Smooth muscle cell of the brain vasculature (primary cell): ENCODE results near the gene ZNF654.
A peak's percentile ranks its signal among the peaks of the same experiment; 100 is the strongest.
"Not testable (repeated sequence)": the region's sequence is repeated elsewhere in the genome, so short reads cannot be mapped to it uniquely, and the experiment has no call there.

Experiments used
- DNase-seq: peaks from one replicate; pipeline ENCODE4 v3.0.0-alpha.2; 2012; ENCODE audit warnings: low read depth, low spot score

The ZNF654 gene

DNA sequence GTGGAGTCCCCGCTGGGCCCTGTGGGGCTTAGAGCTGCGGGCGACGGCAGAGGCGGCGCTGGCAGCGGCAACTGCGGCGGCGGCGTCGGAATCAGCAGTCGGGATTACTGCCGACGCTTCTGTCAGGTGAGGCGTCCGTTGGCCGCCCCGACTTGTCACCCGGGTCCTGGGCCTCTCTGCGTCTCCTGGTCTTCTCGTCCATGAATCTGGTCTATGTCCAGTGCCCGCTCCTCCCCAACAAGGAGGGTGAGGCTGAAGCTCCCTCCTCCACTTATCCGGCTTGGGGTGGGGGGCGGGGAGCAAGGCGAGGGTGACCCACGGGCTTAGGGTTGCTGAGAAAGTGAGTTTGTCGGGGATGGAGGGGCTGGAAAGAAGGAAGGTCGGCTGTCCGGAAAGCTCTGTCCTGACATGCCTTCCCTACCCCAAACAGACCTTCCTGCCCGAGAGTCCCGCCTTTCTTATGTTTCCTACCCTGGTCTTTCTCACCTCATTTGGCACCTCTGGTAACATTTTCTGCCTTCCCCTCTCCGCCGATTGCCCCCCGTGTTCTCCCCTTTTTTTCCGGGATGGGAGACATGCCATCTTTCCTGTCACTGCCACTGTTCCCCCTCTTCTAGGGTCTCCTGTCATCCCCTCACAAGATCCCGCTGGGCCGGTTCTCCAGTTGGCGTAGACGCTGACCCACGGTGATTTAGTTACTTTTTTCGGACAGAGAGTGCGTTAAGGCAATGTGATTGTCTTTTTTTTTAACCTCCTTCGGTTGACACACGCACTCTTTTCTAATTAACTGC, 520 bp downstream of the ZNF654 start:
- DNase-seq: no peak

DNA sequence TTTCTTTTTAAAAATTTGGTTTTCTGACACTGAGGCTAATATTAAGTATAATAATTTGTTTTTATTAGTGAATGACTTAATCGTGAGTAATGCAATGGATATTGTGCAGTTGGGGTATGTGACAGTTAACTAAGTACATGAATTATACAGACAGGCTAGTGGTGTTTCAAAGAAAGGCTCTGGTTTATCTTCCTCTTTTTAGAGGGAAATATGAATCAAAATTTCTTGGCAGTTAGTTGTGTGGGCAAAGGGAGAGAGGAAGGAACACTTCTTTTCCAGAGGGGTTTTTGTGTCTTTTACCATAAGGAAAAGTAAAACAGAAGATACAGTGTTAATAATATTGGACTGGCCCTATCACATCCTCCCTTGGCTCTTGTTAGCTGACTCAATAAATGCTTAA, 2.7 kb downstream of the ZNF654 start:
- no peak for DNase-seq

DNA sequence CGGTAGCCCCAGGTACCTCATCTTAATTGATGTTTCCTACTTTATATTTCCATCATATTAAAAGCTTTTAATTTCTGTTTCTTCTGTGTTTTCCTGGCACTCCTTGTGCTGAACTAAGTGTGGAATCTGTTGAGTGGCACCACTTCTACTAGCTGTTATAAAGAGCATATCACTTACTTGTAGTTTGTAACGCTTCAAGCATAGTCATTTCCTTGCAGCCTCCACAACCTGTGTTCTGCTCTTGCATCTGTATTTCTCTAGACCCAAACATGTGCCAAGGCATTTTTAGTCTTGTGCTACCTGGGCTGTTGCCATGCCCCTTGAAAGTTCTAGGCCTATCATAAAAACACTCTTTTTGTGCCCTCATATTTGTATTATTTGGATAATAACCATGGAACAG, 16.0 kb downstream of the ZNF654 start:
- DNase-seq: no peak

DNA sequence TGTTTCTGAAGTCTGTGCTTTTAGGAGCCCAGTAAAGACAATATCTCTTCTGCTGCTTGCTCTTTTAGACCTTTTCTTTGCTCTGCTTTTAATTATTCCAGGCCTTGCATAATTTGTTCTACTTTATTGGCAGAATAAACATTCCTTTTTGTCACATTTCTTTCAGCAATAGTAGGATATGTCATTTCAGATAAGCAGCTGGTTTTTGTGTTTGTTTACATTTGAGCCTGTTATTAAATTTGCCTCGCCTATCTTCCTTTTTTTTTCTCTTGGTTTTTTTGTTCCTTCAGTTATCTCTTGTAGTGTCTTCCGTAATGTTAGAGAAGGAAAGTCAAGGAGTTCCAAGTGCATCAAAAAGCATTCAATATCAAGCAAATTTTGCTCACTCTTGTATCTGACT, 16.4 kb downstream of the ZNF654 start:
- DNase-seq: no peak

DNA sequence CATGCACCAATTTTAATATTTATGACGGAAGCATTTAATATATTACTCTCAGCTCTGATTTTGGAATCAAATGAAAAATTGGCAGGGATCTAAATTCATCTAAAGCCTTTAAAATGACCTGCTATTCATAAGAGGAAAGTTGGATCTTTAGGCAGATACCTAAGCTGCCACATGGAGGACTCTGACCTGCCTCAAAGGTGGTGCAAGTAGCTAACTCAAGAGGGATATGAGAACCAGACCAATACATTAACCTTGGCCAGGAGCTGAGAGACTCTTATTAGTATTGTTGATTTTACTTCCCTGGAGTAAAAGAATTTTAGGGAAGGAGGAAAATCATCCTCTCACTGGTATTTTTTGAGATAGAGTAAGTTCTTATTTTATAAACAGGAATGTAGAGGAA, 17.7 kb downstream of the ZNF654 start:
- DNase-seq: no peak

DNA sequence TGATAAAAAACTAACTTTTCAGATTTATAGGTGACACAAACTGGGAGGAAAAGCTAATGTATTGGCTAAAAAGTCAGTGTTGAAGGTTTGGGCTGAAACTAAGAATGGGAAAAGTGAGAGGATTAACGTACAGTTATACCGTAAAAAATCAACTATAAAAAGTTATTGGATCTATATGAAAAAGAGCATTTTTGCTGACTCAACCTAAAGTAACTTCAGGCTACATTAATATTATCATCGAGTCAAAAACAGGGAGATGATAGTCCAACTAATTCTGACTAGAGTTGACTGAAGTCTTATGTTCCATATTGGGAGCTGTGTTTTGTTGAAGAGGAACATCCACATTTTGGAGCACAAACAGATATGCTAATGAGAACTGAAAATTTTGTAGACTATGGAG, 19.9 kb downstream of the ZNF654 start:
- DNase-seq: no peak

DNA sequence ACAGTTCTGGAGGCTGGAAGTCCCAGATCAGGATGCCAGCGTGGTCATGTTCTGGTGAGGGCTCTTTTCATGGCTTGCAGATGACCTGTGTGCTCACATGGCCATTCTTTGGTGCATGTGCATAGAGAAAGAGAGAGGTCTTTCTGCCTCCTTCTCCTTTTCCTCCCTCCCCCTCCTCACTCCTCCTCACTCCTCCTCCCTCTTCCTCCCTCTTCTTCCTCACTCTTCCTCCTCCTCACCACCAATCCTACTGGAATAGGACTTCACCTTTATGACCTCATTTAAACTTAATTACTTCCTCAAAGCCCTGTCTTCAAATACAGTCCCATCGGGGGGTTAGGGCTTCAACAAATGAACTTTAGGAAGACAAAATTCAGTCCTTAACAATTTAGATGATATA, 23.8 kb downstream of the ZNF654 start:
- no peak for DNase-seq

DNA sequence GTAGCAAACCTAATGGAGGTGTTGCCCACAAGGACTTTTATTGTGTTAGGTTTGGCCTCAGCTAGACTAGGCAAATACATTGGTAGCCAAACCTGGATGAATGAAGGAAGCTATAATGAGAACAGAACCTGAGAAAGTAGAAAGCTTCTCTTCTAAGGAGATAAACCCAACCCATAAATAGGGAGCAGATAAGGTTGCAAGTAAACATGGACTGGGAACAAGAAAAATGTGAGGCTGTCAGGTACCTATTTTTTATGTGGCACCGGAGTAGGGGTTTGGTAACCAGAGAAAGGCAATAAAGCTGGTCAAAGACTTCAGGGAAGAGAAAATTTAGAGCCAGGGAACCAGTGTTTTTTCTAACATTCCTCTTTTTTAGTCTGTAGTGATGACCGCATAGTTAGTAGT, 25.0 kb downstream of the ZNF654 start:
- no peak for DNase-seq

DNA sequence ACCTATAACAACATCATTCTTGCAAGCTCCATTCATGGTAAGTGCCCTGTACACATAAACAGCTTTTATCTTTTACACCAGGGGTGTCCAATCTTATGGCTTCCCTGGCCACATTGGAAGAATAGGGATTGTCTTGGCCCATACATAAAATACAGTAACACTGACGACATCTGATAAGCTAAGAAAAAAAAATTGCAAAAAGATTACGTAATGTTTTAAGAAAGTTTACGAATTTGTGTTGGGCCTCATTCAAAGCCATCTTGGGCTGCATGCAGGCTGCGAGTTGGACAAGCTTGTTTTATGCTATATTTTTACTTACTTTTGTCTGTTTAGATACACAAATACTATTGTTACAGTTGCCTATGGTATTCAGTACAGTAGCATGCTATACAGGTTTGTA, 31.6 kb downstream of the ZNF654 start:
- DNase-seq: no peak

DNA sequence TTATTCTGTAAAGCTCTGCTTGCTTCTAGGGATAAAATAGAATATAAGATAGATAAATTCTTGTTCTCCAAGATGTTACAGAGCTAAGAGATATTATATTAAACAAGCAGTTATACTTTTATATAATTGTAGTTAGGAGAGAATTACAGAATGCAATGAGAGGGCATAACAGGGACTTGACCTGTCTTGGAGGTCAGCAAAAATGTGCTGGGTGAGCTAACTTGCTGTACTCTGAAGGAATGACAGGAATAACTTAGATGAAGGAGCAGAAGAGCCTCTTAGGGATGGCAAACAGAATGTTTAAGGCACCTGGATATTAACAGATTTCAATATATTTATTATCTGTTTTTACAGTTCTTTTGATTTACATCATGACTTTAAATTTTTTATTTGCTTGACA, 33.2 kb downstream of the ZNF654 start:
- DNase-seq: no peak

DNA sequence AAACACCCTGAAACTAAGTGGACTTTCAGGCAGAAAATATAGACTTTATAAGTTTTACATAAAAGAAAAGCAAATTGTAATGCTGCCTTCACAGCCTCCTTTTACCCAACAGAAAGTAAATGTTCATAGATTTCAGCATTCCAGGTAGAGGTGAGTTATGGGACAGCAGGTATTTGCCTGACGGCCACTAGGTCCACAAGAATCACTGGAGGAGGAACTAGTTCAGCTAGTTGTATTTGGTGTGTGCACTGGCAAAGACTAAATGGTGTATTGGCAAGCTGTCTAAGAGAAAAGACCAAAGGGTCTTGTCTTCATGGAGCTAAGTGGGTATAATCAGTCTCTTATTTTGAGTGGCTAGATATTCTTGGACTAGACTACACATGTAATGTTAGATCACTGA, 34.2 kb downstream of the ZNF654 start:
- no peak for DNase-seq

DNA sequence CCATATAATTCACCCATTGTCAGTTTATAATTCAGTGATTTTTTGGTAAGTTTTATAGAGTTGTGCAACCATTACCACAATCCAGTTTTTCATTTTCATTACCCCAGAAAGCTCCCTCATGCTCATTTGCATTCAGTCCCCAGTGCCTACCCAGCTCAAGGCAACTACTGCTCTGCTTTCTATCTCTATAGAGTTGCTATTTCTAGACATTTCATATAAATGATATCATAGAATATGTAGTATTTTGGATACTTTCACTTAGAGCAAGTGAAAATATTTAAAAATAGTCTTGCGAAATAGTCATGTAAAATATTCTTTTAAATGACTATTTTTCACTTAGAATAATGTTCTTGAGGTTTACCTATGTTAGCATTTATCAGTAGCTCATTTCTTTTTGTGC, 42.1 kb downstream of the ZNF654 start:
- DNase-seq: no peak

DNA sequence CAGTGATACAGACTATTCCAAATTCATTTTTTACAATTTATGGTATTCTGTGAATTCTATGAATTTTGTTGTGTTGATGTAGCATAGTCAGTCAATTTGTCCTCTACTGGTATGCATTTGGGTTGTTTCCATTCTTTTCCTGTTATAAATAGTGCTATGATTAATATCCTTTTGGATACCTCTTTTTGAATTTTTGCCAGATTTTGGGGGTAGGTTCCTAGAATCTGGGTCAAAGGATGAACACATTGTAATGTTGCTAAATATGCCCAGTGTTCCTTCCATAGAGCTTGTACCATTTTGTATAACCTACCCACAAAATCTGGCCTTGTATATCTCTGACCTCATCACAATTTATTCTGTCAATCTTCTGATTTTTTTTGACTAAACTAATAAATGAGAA, 46.3 kb downstream of the ZNF654 start:
- no peak for DNase-seq

DNA sequence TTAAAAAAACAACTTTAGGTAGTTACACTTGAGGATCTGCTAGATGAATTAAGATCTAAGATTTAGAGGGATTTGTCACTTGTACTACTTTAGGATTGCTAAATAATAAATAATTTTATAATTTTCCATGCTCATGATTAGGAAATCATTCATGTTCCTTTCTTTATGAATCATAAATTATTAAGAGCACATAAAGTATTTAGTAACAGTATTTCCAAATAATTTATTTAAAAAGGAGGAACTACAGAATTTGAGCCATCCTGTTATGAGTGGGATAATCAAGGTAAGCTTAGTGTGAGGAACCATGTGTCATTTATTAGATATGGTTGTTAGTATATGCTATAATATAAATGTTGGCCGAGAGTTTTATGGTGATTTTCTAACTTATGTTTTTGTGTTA, 53.2 kb downstream of the ZNF654 start:
- DNase-seq: no peak

DNA sequence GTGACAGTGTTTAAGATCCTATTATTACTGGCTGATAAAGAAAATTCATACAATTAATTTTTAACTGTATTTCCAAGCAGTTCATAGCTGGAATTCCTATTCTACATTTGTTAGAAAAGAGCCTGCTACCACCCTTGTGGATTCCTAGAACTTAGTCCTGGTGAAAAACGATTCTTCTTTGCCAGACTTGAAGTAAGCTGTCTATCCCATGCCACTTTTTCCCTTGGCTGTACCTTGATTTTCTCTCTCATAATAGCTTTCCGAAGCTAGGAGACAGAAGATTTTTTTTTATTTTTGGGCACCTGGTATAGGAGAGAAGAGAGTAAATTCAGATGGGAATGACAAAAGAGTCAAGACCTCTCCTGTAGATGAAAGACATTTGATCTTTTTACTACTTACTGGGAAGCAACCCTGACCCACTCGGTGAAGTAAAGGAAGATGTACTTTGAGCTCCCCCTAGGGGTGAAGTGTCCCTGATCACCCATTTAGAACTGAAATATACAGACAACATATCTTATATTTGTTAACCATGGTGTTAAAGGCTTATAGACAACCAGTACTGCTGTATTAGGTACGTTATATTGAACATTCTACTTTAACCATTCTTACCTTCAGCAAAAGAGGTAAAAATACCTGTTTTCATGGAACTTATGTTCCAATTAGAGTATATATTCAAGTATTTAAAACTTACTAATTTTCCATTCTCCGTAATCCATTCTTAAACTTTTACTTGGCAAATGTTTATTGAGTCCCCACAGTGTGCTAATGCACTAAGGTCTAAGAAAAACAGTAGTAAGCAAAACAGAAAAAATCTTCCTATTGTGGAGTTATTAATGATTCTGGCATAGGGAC, 54.5 kb downstream of the ZNF654 start:
- peak; percentile 49 for DNase-seq

DNA sequence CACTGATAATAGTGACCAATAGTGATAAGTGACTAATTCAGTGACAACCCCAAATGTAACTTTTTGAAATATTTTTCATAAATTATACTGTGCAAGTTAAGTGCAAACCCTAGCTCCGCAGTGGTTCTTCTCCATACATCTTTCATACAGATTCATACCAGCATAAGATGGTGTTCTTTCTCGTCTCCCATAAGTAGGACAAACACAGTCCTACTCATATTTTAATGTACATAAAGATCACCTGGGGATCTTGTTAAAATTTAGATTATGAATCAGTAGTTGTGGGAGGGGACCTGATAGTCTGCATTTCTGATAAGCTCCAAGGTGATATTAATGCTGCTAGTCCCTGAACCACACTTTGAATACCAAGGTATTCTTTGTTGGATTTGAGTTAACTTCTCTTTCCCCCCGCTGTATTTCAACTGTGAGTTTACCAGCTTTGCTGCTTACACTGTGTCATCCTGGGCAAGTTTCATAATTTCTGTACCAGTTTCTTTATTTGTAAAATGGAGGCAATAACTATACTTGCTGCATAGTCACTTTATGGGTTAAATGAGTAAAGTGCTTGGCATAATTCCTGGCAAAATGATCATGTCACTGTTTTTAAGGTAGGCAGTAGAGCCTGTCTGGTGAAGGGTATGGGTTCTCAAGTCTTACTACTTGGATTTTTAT, 56.0 kb downstream of the ZNF654 start:
- no peak for DNase-seq

DNA sequence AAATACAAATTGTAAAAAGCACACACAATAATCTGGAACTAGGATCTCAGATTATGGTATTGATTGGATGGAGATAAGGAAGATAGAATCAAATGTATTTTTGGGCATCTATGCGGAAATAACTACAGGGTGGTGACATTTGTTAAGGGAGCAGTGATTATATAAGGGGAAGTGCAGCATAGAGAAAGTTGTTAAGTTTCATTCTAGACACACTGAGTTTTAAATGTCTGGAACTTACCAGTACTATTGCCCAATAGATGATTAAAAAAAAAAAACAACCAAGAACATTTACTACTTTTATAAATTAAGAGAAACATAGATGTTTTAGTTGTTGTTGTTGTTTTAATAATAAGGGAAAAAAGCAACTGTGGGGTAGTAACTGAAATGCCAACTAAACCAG, 58.6 kb downstream of the ZNF654 start:
- no peak for DNase-seq

DNA sequence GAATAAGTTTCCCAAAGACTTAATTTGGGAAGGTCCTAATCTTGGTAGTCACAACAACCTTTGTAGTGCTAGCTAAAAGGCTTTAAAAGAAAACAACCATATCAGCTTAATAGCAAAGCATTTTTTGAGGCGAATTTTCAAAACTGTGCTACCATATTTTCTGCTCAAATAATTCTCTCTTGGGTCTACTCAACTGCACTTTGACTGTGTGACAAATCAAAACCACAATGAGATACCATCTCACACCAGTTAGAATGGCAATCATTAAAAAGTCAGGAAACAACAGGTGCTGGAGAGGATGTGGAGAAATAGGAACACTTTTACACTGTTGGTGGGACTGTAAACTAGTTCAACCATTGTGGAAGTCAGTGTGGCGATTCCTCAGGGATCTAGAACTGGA, 59.5 kb downstream of the ZNF654 start:
- not testable (repeated sequence) for DNase-seq

DNA sequence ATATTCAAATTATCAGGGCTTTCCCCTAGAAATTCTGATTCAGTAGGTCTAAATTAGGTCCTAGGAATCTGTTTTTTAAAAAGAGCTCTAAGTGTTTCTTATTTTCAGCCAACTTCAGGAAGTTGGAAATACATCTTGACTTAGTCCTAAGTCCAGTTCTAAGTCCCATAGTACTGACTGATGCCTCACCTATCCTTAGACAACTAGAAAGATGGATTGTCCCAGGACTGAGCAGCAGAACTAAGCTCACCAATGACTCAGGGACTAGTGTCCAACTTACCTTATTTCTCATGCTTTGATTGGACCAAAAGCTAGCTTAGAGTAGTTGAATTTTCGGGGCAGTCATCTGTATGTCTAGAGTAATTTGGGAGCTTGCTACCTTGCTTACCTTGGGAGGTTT, 64.5 kb downstream of the ZNF654 start:
- DNase-seq: no peak

DNA sequence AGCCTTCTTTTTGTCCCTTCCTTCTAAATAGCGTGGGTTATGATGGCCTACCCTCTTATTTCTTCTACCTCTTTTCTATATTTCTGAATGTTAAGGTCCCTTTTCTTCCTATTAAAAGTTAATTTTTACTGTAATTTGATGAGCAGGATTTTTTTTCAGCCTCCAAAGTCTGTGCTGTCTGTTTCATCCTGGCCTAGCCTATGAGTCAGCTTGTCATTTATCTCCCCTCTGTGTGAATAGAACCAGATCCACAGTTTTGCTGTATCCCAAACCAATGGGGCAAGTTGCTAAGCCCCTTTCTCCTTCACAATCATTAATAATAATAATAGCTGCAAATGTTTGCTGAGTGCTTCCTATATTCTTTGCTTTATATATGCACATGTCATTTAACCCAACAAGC, 72.6 kb downstream of the ZNF654 start:
- no peak for DNase-seq

DNA sequence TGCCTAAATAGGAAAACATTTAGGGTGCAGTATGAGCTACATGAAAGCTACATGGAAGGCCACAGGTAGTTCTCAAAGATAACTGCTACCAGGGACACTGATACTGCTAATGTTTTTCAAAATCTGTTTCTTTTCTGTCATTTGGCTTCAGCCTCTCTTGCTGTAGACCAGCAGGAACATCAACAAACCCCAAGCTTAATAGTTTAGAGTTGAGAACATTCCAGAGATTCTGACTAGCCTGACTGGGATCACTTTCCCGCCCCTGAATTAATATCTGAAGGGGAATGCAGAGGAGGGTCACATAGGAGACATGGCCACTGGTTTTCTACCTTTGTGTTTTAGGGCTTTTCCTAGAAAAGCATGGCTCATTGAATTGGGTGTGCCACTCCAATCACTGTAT, 73.8 kb downstream of the ZNF654 start:
- DNase-seq: no peak

DNA sequence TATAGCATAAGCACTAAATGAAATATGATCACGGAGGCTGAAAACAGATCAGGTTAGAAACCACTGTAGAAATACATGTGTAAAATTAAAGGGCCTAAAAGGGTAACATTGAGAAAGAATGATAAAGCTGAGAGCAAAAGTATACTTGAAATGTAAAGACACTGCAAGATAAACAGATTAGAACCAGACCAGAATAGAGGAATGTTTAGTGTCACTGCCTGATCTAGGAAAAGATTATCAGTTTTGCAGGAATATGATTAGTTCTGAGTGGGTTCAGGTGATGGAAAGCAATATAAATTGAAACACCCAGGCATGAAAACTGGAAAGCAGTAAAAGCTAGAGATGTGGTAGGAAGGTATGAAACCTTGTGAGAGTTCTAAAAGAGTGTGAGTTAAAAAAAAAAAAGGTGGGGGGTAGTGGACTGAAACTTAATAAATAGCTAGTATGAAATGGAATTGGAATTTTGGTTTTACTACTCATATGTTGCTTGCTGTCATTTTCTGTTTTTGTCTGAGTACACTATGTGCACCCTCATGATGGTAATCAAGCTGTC, 74.7 kb downstream of the ZNF654 start:
- no peak for DNase-seq
